ENCODE data around the gene USP30.

GRCh38 chr12:109116611-109116949 is 64.2 kb downstream of the USP30 start:
- TF ChIP-seq POLR2A (IDR thresholded peaks at IDR 0.05) (no peak), CTCF (IDR thresholded peaks at IDR 0.05) (no peak)
